ENCODE data around the gene SNAPC4. TPM values are rescaled to one million over a fixed set of nuclear protein-coding genes. Genes with fewer than 3 reads are reported as not detected.

Gene SNAPC4
- total RNA-seq = 3.6 and 4.6 TPM in 2 replicates

GRCh38 chr9:136400038-136400834 is at the start of gene SNAPC4:
Gene SNAPC4, minus strand, starts transcription at chr9:136400170. Its CDS starts 1,742 bp downstream, at chr9:136398428.

GRCh38 chr9:136439481-136440408 is 39.8 kb upstream of the SNAPC4 start, which contains the start of gene INPP5E:
Gene INPP5E, minus strand, starts transcription at chr9:136439845. Its CDS starts 426 bp downstream, at chr9:136439419.

GRCh38 chr9:136410500-136411287 is 10.7 kb upstream of the SNAPC4 start, which contains the start of the genes ENTR1 and PMPCA:
Gene ENTR1, minus strand, starts transcription at chr9:136410614. Its CDS starts 217 bp downstream, at chr9:136410397.
Gene PMPCA, plus strand, starts transcription at chr9:136410658. Its CDS starts 11 bp downstream, at chr9:136410669.

GRCh38 chr9:136373300-136374182 is 26.4 kb downstream of the SNAPC4 start, which contains the start of gene CARD9:
Gene CARD9, minus strand, starts transcription at chr9:136373669. Its CDS starts 1,591 bp downstream, at chr9:136372078.

GRCh38 chr9:136363106-136363948 is 36.6 kb downstream of the SNAPC4 start, which contains the start of gene DNLZ:
Gene DNLZ, minus strand, starts transcription at chr9:136363744. Its CDS starts 30 bp downstream, at chr9:136363714.

Other genes starting within 250 kb of the SNAPC4 start
- gene LHX3, start 195.0 kb downstream of the SNAPC4 start, total RNA-seq = not detected in 2 replicates
- gene QSOX2, start 154.4 kb downstream of the SNAPC4 start, total RNA-seq = 4.3 and 4.4 TPM in 2 replicates
- gene CCDC187, start 96.1 kb downstream of the SNAPC4 start, total RNA-seq = under 0.01 TPM in 2 replicates
- 70.9 and 79.5 TPM in 2 replicates for gene GPSM1, start 72.6 kb downstream of the SNAPC4 start, total RNA-seq
- gene DNLZ, start 36.4 kb downstream of the SNAPC4 start, total RNA-seq = 14.5 and 15.6 TPM in 2 replicates
- gene CARD9, start 26.5 kb downstream of the SNAPC4 start, total RNA-seq = 0.77 and 0.79 TPM in 2 replicates
- 19.5 and 22.6 TPM in 2 replicates for gene ENTR1, start 10.4 kb upstream of the SNAPC4 start, total RNA-seq
- 30.7 and 36.9 TPM in 2 replicates for gene PMPCA, start 10.5 kb upstream of the SNAPC4 start, total RNA-seq
- gene INPP5E, start 39.7 kb upstream of the SNAPC4 start, total RNA-seq = 4.5 and 4.6 TPM in 2 replicates
- gene SEC16A, start 82.9 kb upstream of the SNAPC4 start, total RNA-seq = 10.4 and 12.3 TPM in 2 replicates
- gene NOTCH1, start 145.9 kb upstream of the SNAPC4 start, total RNA-seq = 11.8 and 17.3 TPM in 2 replicates